ENCODE data around the gene LPP.

DNA sequence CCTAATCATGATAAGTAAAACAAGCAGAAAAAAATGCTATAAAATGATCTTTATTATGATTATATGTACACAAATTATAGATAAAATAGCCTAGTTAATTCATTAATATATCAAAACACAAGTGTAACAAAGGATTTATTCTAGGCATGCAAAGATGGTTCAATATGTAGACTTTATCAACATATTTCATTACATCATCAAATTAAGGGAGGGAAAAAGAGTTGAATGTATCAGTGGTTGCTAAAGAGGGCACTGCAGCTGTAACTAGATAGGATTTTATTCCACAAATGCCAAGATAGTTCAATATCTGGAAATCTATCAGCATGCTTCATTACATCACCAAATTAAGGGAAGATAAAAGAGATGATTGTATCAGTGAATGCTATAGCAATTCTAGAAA, 248.3 kb downstream of the LPP start:
- TF ChIP-seq, protein P1, sequence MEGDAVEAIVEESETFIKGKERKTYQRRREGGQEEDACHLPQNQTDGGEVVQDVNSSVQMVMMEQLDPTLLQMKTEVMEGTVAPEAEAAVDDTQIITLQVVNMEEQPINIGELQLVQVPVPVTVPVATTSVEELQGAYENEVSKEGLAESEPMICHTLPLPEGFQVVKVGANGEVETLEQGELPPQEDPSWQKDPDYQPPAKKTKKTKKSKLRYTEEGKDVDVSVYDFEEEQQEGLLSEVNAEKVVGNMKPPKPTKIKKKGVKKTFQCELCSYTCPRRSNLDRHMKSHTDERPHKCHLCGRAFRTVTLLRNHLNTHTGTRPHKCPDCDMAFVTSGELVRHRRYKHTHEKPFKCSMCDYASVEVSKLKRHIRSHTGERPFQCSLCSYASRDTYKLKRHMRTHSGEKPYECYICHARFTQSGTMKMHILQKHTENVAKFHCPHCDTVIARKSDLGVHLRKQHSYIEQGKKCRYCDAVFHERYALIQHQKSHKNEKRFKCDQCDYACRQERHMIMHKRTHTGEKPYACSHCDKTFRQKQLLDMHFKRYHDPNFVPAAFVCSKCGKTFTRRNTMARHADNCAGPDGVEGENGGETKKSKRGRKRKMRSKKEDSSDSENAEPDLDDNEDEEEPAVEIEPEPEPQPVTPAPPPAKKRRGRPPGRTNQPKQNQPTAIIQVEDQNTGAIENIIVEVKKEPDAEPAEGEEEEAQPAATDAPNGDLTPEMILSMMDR (IDR thresholded peaks at IDR 0.05; ENCODE audit: low read depth, low read length, poor library complexity, severe bottlenecking) = no peak
- no peak for TF ChIP-seq EZH2phosphoT487 (IDR thresholded peaks at IDR 0.05; ENCODE audit: borderline replicate concordance, low read length)
